PC-9 (cell line): ENCODE data around the gene EFNA2. TPM values are rescaled to one million over a fixed set of nuclear protein-coding genes. Genes with fewer than 3 reads are reported as not detected.

ENCODE experiments used
- BruUV-seq: library from RNA; stranded (reverse); fragments of 400-500 nt; replicated peaks from 2 replicates; lab custom pipeline; 2021; lab: Mats Ljungman, UMichigan
- CTCF ChIA-PET: fragments of 300-600 bp; sonication (Branson Sonifier 250); formaldehyde crosslinking; loops from one replicate; lab custom pipeline; 2022; ENCODE audit warnings: antibody characterized with exemption; lab: Charles Lee
- POLR2A ChIA-PET: fragments of 300-600 bp; sonication (Branson Sonifier 250); formaldehyde crosslinking; loops from one replicate; lab custom pipeline; 2022; ENCODE audit warnings: antibody characterized with exemption; ENCODE audit not compliant: unreplicated experiment; lab: Charles Lee
- DNase-seq, 2 experiments: peaks; one replicate each; pipeline versions ENCODE4 v3.0.0 to v3.0.0-alpha.2; 2015 to 2022; ENCODE audit warnings: mixed read lengths in 1 of 2
- H2AFZ ChIP-seq: fragments of 200-600 bp; sonication (generic); 2 replicates; pipeline ENCODE4 v1.8.1; 2017; ENCODE audit warnings: antibody characterized with exemption
- H3F3A ChIP-seq: fragments of 200-600 bp; sonication (generic); 2 replicates; pipeline ENCODE4 v1.8.1; 2017; ENCODE audit warnings: antibody characterized with exemption, mild to moderate bottlenecking, low read depth; ENCODE audit not compliant: insufficient read depth
- H3K27ac ChIP-seq: fragments of 200-600 bp; sonication (generic); 2 replicates; pipeline ENCODE4 v1.6.1; 2016; ENCODE audit warnings: mixed run types
- H3K27me3 ChIP-seq: fragments of 200-600 bp; sonication (generic); 2 replicates; pipeline ENCODE4 v1.6.1; 2016; ENCODE audit warnings: low read depth, mixed run types; ENCODE audit not compliant: insufficient read depth
- H3K36me3 ChIP-seq: fragments of 200-600 bp; sonication (generic); 2 replicates; pipeline ENCODE4 v1.6.1; 2016; ENCODE audit warnings: low read depth, mixed run types
- H3K4me1 ChIP-seq: fragments of 200-600 bp; sonication (generic); replicated peaks from 2 replicates; pipeline ENCODE4 v1.6.1; 2016; ENCODE audit warnings: mixed run types; ENCODE audit not compliant: insufficient read depth
- H3K4me2 ChIP-seq: fragments of 200-600 bp; sonication (generic); 2 replicates; pipeline ENCODE4 v1.6.1; 2017; ENCODE audit warnings: mixed run types
- H3K4me3 ChIP-seq: fragments of 200-600 bp; sonication (generic); 2 replicates; pipeline ENCODE4 v1.6.1; 2016; ENCODE audit warnings: mixed run types
- H3K79me2 ChIP-seq: fragments of 200-600 bp; sonication (generic); 2 replicates; pipeline ENCODE4 v1.6.1; 2017; ENCODE audit warnings: low read depth, mixed run types
- H3K9me2 ChIP-seq: fragments of 200-600 bp; sonication (generic); 2 replicates; pipeline ENCODE4 v1.8.1; 2017; ENCODE audit warnings: mild to moderate bottlenecking; ENCODE audit not compliant: insufficient read depth
- H3K9me3 ChIP-seq: fragments of 200-600 bp; sonication (generic); 2 replicates; pipeline ENCODE4 v1.8.1; 2016; ENCODE audit warnings: low read depth; ENCODE audit not compliant: insufficient read depth
- H4K20me1 ChIP-seq: fragments of 200-600 bp; sonication (generic); 2 replicates; pipeline ENCODE4 v1.8.1; 2017; ENCODE audit not compliant: insufficient read depth
- EZH2 ChIP-seq: fragments of 200-600 bp; sonication (generic); IDR thresholded peaks from 2 replicates; pipeline ENCODE4 v1.8.0; 2017; ENCODE audit warnings: antibody characterized with exemption, low read depth
- intact Hi-C: fragments of 100-400 bp; cut with micrococcal nuclease; formaldehyde crosslinking; loops from one replicate; pipeline ENCODE4 v1.10.0; 2022; ENCODE audit not compliant: unreplicated experiment
- total RNA-seq: library from RNA; stranded (reverse); gene quantifications from 2 replicates; pipeline ENCODE4 v1.2.3, GENCODE V29; 2021
- TF ChIP-seq, protein P1 (sequence below): fragments of 200-600 bp; sonication (generic); conservative IDR thresholded peaks from 2 replicates; pipeline ENCODE4 v1.6.1; 2017; ENCODE audit warnings: mixed run types, antibody characterized with exemption, mild to moderate bottlenecking, moderate library complexity

EFNA2 gene
- total RNA-seq, 1 experiment from 2014 or later, result not detected

DNA sequence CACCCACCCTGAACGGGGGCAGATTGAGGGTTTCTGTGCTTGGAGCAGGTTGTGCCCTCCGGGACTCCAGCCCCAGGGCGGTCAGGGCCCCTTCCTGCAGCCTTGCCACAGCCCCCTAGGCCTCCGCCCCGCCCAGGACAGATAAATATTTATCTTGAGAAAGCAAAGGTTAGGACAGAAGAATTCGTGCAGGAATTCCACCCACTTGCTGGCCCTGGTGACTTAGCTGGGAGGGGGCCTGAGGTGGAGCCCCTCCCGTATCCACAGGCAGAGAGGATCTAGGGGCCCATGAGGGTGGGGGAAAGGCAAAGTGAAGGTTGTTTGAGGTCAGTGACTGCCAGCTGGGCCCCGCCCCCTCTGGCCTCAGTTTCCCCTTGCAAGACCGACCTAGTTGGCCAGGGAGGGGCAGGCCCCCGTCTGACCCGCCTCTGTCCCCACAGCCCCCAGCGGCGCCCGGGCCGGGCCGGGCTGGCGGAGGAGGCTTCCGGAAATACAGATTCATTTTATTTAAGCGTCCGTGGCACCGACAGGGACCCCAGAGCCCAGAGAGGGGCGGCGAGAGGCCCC is 32.1 kb upstream of the EFNA2 start:
- peak overlapping the region; percentile 88 for H3K27ac ChIP-seq
- H3K27me3 ChIP-seq, result no peaks in the 10 kb centered on the region
- TSS peak; percentile 2 for BruUV-seq
- intact Hi-C loops, result loop anchor here (1.0 to 2.0 kb wide), 2 partner anchors 9 to 13 kb away; no protein-coding TSS in a partner anchor
- peaks cover 3% of the 10 kb centered on the region; the same call in 1 of the 2 replicates for H3K36me3 ChIP-seq
- peak overlapping the region; percentile 71; the same call in 1 of the 2 replicates for H3K4me3 ChIP-seq
- H3K79me2 ChIP-seq, result peaks cover 57% of the 10 kb centered on the region
- peak; percentile 72 to 79 for DNase-seq
- TF ChIP-seq EZH2, result no peak
- TF ChIP-seq, protein P1, sequence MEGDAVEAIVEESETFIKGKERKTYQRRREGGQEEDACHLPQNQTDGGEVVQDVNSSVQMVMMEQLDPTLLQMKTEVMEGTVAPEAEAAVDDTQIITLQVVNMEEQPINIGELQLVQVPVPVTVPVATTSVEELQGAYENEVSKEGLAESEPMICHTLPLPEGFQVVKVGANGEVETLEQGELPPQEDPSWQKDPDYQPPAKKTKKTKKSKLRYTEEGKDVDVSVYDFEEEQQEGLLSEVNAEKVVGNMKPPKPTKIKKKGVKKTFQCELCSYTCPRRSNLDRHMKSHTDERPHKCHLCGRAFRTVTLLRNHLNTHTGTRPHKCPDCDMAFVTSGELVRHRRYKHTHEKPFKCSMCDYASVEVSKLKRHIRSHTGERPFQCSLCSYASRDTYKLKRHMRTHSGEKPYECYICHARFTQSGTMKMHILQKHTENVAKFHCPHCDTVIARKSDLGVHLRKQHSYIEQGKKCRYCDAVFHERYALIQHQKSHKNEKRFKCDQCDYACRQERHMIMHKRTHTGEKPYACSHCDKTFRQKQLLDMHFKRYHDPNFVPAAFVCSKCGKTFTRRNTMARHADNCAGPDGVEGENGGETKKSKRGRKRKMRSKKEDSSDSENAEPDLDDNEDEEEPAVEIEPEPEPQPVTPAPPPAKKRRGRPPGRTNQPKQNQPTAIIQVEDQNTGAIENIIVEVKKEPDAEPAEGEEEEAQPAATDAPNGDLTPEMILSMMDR, result no peak
- peaks cover 24% of the 10 kb centered on the region for H3K4me1 ChIP-seq
- ChIA-PET CTCF (interaction anchor here (0.9 to 1.0 kb wide), 3 partner anchors 9 to 15 kb away, joined by 4 to 6 read pairs (median 5); no protein-coding TSS in a partner anchor), POLR2A (interaction anchor here (0.6 to 1.6 kb wide), 6 partner anchors 8 to 87 kb away, joined by 3 to 33 read pairs (median 4); partner anchors contain the start of genes CIRBP and FAM174C)
- peak overlapping the region; percentile 75 for H3K4me2 ChIP-seq
- H3F3A ChIP-seq, result peaks cover 41% of the 10 kb centered on the region; the same call in 1 of the 2 replicates
- H2AFZ ChIP-seq, result no peak overlapping the region
- H3K9me2 ChIP-seq, result no peaks in the 10 kb centered on the region
- no peaks in the 10 kb centered on the region for H3K9me3 ChIP-seq
- H4K20me1 ChIP-seq, result peaks cover 14% of the 10 kb centered on the region; the same call in 1 of the 2 replicates

DNA sequence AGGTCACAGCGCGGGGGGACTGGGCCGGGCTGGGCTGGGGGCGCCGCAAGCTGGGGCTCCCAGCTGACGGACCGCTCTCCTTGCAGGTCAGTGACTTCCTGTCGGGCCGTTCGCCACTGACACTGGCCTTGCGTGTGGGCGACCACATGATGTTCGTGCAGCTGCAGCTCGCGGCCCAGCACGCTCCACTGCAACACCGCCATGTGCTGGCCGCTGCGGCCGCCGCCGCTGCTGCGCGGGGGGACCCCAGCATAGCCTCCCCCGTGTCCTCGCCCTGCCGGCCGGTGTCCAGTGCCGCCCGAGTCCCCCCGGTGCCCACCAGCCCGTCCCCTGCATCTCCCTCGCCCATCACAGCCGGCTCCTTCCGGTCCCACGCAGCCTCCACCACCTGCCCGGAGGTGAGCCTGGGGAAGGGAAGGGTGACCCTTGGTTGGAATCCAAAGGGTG is 31.6 kb upstream of the EFNA2 start:
- no peak overlapping the region for H2AFZ ChIP-seq
- H3K79me2 ChIP-seq, result peaks cover 57% of the 10 kb centered on the region
- DNase-seq, result no peak
- H3K36me3 ChIP-seq, result peaks cover 3% of the 10 kb centered on the region; the same call in 1 of the 2 replicates
- ChIA-PET POLR2A (interaction anchor here (1.6 kb wide), 1 partner anchor 15 kb away, joined by 13 read pairs; the partner anchor contains the start of gene CIRBP), CTCF (interaction anchor here (0.6 kb wide), 1 partner anchor 231 kb away, joined by 4 read pairs; no protein-coding TSS in a partner anchor)
- H3K27me3 ChIP-seq, result no peaks in the 10 kb centered on the region
- peaks cover 14% of the 10 kb centered on the region; the same call in 1 of the 2 replicates for H4K20me1 ChIP-seq
- H3K27ac ChIP-seq, result peak overlapping the region; percentile 88; the same call in 1 of the 2 replicates
- H3K4me2 ChIP-seq, result peak overlapping the region; percentile 75
- peaks cover 44% of the 10 kb centered on the region for H3F3A ChIP-seq
- peaks cover 30% of the 10 kb centered on the region for H3K4me1 ChIP-seq
- no peaks in the 10 kb centered on the region for H3K9me3 ChIP-seq
- H3K4me3 ChIP-seq, result peak overlapping the region; percentile 71; the same call in 1 of the 2 replicates
- TF ChIP-seq, protein P1, result no peak
- TF ChIP-seq EZH2, result no peak
- intact Hi-C loops, result no loop called here
- no peaks in the 10 kb centered on the region for H3K9me2 ChIP-seq
- no TSS peak for BruUV-seq

DNA sequence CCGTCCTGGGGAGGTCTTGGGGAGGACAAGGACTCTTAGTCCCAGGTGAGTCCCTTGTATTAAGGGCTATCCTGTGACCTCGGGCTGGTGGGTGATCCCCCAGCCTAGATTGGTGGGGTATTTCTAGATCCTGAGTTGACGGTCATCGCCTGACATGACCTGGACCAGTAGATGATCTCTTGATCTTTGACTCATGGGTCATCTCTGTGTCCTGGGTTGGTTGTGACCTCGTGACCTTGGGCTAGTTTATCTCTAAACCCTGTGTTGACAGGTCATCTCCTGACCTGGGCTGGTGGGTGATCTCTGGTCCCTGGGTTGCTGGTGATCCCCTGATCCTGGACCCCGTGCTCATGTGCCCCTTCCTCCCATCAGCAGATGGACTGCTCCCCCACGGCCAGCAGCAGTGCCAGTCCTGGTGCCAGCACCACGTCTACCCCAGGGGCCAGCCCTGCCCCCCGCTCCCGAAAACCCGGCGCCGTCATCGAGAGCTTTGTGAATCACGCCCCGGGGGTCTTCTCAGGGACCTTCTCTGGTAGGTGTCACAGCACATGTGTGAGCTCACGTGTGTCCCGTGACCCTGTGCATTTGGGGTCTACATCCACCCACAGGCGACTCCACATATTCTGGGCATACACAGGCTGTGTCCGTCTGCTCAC is 31.0 kb upstream of the EFNA2 start:
- no peak for TF ChIP-seq EZH2
- TF ChIP-seq, protein P1, result no peak
- BruUV-seq, result no TSS peak
- intact Hi-C loops, result no loop called here
- Histone ChIP-seq H3K9me2 (no peaks in the 10 kb centered on the region), H3K27ac (0 out of 2 replicates have a peak overlapping the region, but pooled peaks have one; percentile 12), H2AFZ (no peak overlapping the region), H3K27me3 (no peaks in the 10 kb centered on the region), H3K36me3 (peaks cover 3% of the 10 kb centered on the region; the same call in 1 of the 2 replicates), H3K4me2 (no peak overlapping the region), H3K4me1 (peaks cover 34% of the 10 kb centered on the region), H3K79me2 (peaks cover 57% of the 10 kb centered on the region), H3F3A (peaks cover 49% of the 10 kb centered on the region), H3K4me3 (no peak overlapping the region), H3K9me3 (no peaks in the 10 kb centered on the region), H4K20me1 (peaks cover 14% of the 10 kb centered on the region; the same call in 1 of the 2 replicates)
- CTCF ChIA-PET, result interaction anchor here (0.6 kb wide), 1 partner anchor 231 kb away, joined by 4 read pairs; no protein-coding TSS in a partner anchor
- POLR2A ChIA-PET, result interaction anchor here (0.7 kb wide), 1 partner anchor 12 kb away, joined by 5 read pairs; no protein-coding TSS in a partner anchor
- DNase-seq, result no peak
